Esophagus muscularis mucosa (tissue), 3 donors: ENCODE data around the gene MPC1.

ENCODE experiments used
- POLR2A ChIP-seq: fragments of 450-650 bp; IDR thresholded peaks from one replicate; pipeline ENCODE4 v1.6.1; 2017; ENCODE audit warnings: antibody characterized with exemption, moderate library complexity, mild to moderate bottlenecking, low read depth
- TF ChIP-seq, protein P1 (sequence below), 3 experiments: fragments of 200-600 bp in 2 of 3; fragments of 450-650 bp in 1 of 3; sonication (generic) in 2 of 3; IDR thresholded peaks; one replicate each; pipeline ENCODE4 v1.5.1; 2017 to 2019; ENCODE audit warnings: antibody characterized with exemption in 3 of 3, mild to moderate bottlenecking in 2 of 3, moderate library complexity in 1 of 3

DNA sequence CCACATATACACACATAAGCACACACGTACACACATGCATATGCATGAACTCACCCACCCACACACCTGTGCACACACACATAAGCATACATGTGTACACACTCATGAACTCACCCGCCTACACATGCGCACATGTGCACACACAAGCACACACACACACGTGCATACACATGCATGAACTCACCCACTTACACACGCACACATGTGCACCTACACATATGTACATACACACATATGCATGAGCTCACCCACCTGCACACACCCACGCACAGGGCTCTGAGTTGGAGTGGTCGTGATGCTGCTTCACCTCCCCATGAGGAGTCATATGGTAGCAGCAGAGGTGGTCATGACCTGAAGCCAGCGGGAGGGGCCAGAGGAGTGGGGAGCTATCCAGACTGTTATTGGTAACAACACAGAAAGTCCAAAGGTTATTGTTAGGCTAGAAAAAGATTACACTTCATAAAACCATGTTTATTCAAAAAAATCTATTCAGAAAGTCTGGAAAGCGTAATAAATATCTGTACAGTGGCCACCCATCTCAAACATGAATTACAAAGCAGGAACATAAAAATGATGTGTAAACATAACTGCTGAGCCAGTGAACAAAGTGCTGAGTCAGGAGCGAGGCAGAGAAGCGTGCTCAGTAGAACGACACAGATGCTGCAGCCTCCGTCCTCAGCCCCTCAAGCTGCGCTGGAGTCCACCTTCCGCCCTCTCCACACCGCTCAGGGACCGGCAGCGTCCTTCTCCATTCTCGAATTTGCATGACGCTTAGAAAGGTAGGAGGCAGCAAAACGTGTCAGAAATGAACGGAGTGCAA is 26.4 kb upstream of the MPC1 start:
- TF ChIP-seq, protein P1, sequence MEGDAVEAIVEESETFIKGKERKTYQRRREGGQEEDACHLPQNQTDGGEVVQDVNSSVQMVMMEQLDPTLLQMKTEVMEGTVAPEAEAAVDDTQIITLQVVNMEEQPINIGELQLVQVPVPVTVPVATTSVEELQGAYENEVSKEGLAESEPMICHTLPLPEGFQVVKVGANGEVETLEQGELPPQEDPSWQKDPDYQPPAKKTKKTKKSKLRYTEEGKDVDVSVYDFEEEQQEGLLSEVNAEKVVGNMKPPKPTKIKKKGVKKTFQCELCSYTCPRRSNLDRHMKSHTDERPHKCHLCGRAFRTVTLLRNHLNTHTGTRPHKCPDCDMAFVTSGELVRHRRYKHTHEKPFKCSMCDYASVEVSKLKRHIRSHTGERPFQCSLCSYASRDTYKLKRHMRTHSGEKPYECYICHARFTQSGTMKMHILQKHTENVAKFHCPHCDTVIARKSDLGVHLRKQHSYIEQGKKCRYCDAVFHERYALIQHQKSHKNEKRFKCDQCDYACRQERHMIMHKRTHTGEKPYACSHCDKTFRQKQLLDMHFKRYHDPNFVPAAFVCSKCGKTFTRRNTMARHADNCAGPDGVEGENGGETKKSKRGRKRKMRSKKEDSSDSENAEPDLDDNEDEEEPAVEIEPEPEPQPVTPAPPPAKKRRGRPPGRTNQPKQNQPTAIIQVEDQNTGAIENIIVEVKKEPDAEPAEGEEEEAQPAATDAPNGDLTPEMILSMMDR (IDR thresholded peaks at IDR 0.05) = no peak
- TF ChIP-seq POLR2A = no peak
